ENCODE data around the gene AR.

AR gene

DNA sequence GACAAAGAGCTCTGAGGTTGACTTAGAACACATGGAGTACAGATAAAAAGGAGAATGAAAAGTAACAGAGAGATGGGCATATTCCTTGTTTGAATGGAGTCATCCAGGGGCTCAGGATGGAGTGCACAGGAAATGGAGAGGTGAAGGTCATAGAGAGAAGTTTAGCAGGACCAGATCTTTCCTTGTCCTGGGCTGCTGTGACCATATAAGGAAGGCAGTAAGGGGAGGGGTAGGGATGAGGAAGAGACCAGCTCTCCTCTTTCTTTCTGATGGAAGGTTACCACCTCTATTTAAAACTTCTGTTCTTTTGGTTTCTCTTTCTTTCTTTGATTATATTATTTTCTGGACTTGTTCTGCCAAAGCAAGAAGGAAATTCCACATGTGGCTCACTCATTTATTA lies 27.0 kb downstream of the AR start:
- Histone ChIP-seq H3K27ac (ENCODE audit: low read length) (no peak overlapping the region), H3K4me3 (ENCODE audit: low read length) (no peak overlapping the region), H3K9me3 (ENCODE audit: control insufficient read depth, insufficient read depth, low read length) (no peaks in the 10 kb centered on the region), H3K27me3 (ENCODE audit: control insufficient read depth, insufficient read depth, low read length) (no peaks in the 10 kb centered on the region), H3K4me1 (ENCODE audit: control insufficient read depth, insufficient read depth, low read length) (no peaks in the 10 kb centered on the region), H3K36me3 (ENCODE audit: control insufficient read depth, insufficient read depth, low read length) (no peaks in the 10 kb centered on the region)
- DNase-seq (ENCODE audit: low read depth, low spot score): no peak

GRCh38 chrX:67574696-67575095 lies 30.9 kb downstream of the AR start:
- H3K9me3 ChIP-seq (ENCODE audit: control insufficient read depth, insufficient read depth, low read length): no peaks in the 10 kb centered on the region
- no peak overlapping the region for H3K4me3 ChIP-seq (ENCODE audit: low read length)
- no peak overlapping the region for H3K27ac ChIP-seq (ENCODE audit: low read length)
- H3K36me3 ChIP-seq (ENCODE audit: control insufficient read depth, insufficient read depth, low read length): no peaks in the 10 kb centered on the region
- WGBS (ENCODE audit: insufficient coverage, insufficient read length): no CpG with 5 or more reads among the region's 2 CpGs
- H3K4me1 ChIP-seq (ENCODE audit: control insufficient read depth, insufficient read depth, low read length): no peaks in the 10 kb centered on the region
- no peak for DNase-seq (ENCODE audit: low read depth, low spot score)
- no peaks in the 10 kb centered on the region for H3K27me3 ChIP-seq (ENCODE audit: control insufficient read depth, insufficient read depth, low read length)

- DNase-seq (ENCODE audit: low read depth, low spot score): no peak
- H3K27me3 ChIP-seq (ENCODE audit: control insufficient read depth, insufficient read depth, low read length): no peaks in the 10 kb centered on the region
- no peak overlapping the region for H3K4me3 ChIP-seq (ENCODE audit: low read length)
- H3K9me3 ChIP-seq (ENCODE audit: control insufficient read depth, insufficient read depth, low read length): no peaks in the 10 kb centered on the region
- no peak overlapping the region for H3K27ac ChIP-seq (ENCODE audit: low read length)
- no CpG with 5 or more reads among the region's 4 CpGs for WGBS (ENCODE audit: insufficient coverage, insufficient read length)
- no peaks in the 10 kb centered on the region for H3K4me1 ChIP-seq (ENCODE audit: control insufficient read depth, insufficient read depth, low read length)
- no peaks in the 10 kb centered on the region for H3K36me3 ChIP-seq (ENCODE audit: control insufficient read depth, insufficient read depth, low read length)
Measured at GRCh38 chrX:67582436-67582835, 38.6 kb downstream of the AR start.

DNA sequence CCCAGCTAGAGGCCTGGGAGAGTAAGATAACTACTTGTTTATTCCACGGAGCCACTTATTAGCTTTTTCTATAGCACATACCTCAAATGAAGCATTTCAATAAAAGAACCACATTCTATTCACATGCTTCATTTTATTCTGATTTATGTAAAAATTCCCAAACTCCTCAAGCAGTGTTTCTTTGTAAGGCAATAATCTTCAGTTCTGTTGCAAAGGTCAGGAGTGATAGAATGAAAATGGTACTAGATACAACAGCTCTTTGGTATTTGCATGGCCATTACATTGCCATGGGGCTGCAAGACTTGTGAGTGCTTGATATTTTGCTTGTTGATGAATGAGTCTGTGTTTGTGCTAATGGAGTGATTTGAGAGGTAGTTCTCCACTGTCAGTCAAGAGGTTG lies 39.4 kb downstream of the AR start:
- Histone ChIP-seq H3K27ac (ENCODE audit: low read length) (no peak overlapping the region), H3K9me3 (ENCODE audit: control insufficient read depth, insufficient read depth, low read length) (no peaks in the 10 kb centered on the region), H3K36me3 (ENCODE audit: control insufficient read depth, insufficient read depth, low read length) (no peaks in the 10 kb centered on the region), H3K4me1 (ENCODE audit: control insufficient read depth, insufficient read depth, low read length) (no peaks in the 10 kb centered on the region), H3K27me3 (ENCODE audit: control insufficient read depth, insufficient read depth, low read length) (no peaks in the 10 kb centered on the region), H3K4me3 (ENCODE audit: low read length) (no peak overlapping the region)
- WGBS (ENCODE audit: insufficient coverage, insufficient read length): no CpG with 5 or more reads among the region's 1 CpG
- DNase-seq (ENCODE audit: low read depth, low spot score): no peak

GRCh38 chrX:67585401-67585800 lies 41.6 kb downstream of the AR start:
- no peak overlapping the region for H3K27ac ChIP-seq (ENCODE audit: low read length)
- H3K27me3 ChIP-seq (ENCODE audit: control insufficient read depth, insufficient read depth, low read length): no peaks in the 10 kb centered on the region
- no peaks in the 10 kb centered on the region for H3K4me1 ChIP-seq (ENCODE audit: control insufficient read depth, insufficient read depth, low read length)
- no CpG with 5 or more reads among the region's 3 CpGs for WGBS (ENCODE audit: insufficient coverage, insufficient read length)
- DNase-seq (ENCODE audit: low read depth, low spot score): no peak
- H3K9me3 ChIP-seq (ENCODE audit: control insufficient read depth, insufficient read depth, low read length): no peaks in the 10 kb centered on the region
- H3K4me3 ChIP-seq (ENCODE audit: low read length): no peak overlapping the region
- no peaks in the 10 kb centered on the region for H3K36me3 ChIP-seq (ENCODE audit: control insufficient read depth, insufficient read depth, low read length)

DNA sequence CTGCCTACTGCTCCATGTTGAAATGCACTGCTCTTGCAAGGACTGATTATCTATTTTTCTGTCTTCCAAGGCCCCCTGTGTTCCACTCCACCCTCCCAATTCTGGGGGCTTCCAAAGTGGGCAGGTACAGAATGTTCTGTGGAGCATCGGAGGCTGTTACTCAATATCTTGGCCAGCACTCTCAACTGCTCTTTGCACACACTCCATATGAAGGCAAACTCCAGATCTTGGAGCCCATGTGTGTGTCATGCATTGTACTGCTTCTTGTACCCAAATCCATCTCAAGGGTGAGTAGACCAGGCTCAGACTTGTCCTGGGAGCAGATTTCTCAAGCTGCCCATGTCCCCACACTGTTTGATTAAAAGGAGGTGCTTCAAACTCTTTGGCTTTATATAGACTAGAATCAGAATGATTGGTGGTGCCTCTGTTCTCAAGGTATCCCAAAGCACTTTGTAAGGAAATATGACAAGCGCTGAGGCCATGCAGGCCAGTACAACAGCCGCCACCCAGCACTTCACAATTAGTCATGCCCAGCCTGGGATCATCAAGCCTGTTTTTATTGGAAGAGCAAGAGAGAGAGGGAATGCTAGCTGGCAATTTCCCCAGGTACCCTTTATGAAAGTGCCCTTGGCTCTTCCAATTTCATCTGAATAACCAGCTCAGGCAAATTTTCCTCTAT lies 44.3 kb downstream of the AR start:
- WGBS (ENCODE audit: insufficient coverage, insufficient read length): no CpG with 5 or more reads among the region's 3 CpGs
- no peak overlapping the region for H3K27ac ChIP-seq (ENCODE audit: low read length)
- no peaks in the 10 kb centered on the region for H3K9me3 ChIP-seq (ENCODE audit: control insufficient read depth, insufficient read depth, low read length)
- no peaks in the 10 kb centered on the region for H3K27me3 ChIP-seq (ENCODE audit: control insufficient read depth, insufficient read depth, low read length)
- no peak for DNase-seq (ENCODE audit: low read depth, low spot score)
- no peaks in the 10 kb centered on the region for H3K4me1 ChIP-seq (ENCODE audit: control insufficient read depth, insufficient read depth, low read length)
- H3K4me3 ChIP-seq (ENCODE audit: low read length): no peak overlapping the region
- H3K36me3 ChIP-seq (ENCODE audit: control insufficient read depth, insufficient read depth, low read length): no peaks in the 10 kb centered on the region

- Histone ChIP-seq H3K27ac (ENCODE audit: low read length) (no peak overlapping the region), H3K27me3 (ENCODE audit: control insufficient read depth, insufficient read depth, low read length) (no peaks in the 10 kb centered on the region), H3K9me3 (ENCODE audit: control insufficient read depth, insufficient read depth, low read length) (no peaks in the 10 kb centered on the region), H3K4me1 (ENCODE audit: control insufficient read depth, insufficient read depth, low read length) (no peaks in the 10 kb centered on the region), H3K4me3 (ENCODE audit: low read length) (no peak overlapping the region), H3K36me3 (ENCODE audit: control insufficient read depth, insufficient read depth, low read length) (no peaks in the 10 kb centered on the region)
- whole genome bisulfite sequencing (ENCODE audit: insufficient coverage, insufficient read length): no CpG with 5 or more reads among the region's 3 CpGs
- no peak for DNase-seq (ENCODE audit: low read depth, low spot score)
Measured at GRCh38 chrX:67596839-67597790, 53.3 kb downstream of the AR start.

- H3K36me3 ChIP-seq (ENCODE audit: control insufficient read depth, insufficient read depth, low read length): no peaks in the 10 kb centered on the region
- WGBS (ENCODE audit: insufficient coverage, insufficient read length): no CpG with 5 or more reads among the region's 3 CpGs
- no peak for DNase-seq (ENCODE audit: low read depth, low spot score)
- no peak overlapping the region for H3K4me3 ChIP-seq (ENCODE audit: low read length)
- H3K27ac ChIP-seq (ENCODE audit: low read length): no peak overlapping the region
- no peaks in the 10 kb centered on the region for H3K4me1 ChIP-seq (ENCODE audit: control insufficient read depth, insufficient read depth, low read length)
- H3K27me3 ChIP-seq (ENCODE audit: control insufficient read depth, insufficient read depth, low read length): no peaks in the 10 kb centered on the region
- no peaks in the 10 kb centered on the region for H3K9me3 ChIP-seq (ENCODE audit: control insufficient read depth, insufficient read depth, low read length)
Measured at GRCh38 chrX:67599532-67599931, 55.7 kb downstream of the AR start.

DNA sequence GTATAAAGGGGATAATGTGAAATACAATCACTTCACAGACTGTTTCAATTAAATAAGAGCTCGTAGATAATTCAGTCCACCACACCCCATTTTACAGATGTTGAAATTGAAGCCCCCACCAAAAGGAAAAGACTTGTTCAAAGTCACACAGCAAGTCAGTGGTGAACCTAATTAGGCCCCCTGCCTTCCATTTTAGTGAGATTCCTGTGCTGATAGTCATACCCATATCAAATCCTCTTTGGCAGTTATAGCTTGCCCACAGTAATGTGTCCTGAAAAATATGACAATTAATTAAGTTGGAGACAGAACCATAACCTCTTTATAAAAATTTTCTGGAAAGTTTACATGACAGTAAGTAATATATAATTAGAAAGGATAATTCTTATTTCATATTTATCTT lies 58.0 kb downstream of the AR start:
- H3K4me3 ChIP-seq (ENCODE audit: low read length): no peak overlapping the region
- H3K27me3 ChIP-seq (ENCODE audit: control insufficient read depth, insufficient read depth, low read length): no peaks in the 10 kb centered on the region
- WGBS (ENCODE audit: insufficient coverage, insufficient read length): no CpG with 5 or more reads among the region's 1 CpG
- H3K36me3 ChIP-seq (ENCODE audit: control insufficient read depth, insufficient read depth, low read length): no peaks in the 10 kb centered on the region
- no peaks in the 10 kb centered on the region for H3K9me3 ChIP-seq (ENCODE audit: control insufficient read depth, insufficient read depth, low read length)
- no peak overlapping the region for H3K27ac ChIP-seq (ENCODE audit: low read length)
- DNase-seq (ENCODE audit: low read depth, low spot score): no peak
- H3K4me1 ChIP-seq (ENCODE audit: control insufficient read depth, insufficient read depth, low read length): no peaks in the 10 kb centered on the region; the same call in 1 of the 2 replicates

GRCh38 chrX:67604979-67605703 lies 61.3 kb downstream of the AR start:
- H3K27ac ChIP-seq (ENCODE audit: low read length): no peak overlapping the region
- no peaks in the 10 kb centered on the region; the same call in 1 of the 2 replicates for H3K4me1 ChIP-seq (ENCODE audit: control insufficient read depth, insufficient read depth, low read length)
- no peaks in the 10 kb centered on the region for H3K36me3 ChIP-seq (ENCODE audit: control insufficient read depth, insufficient read depth, low read length)
- WGBS (ENCODE audit: insufficient coverage, insufficient read length): no CpG with 5 or more reads among the region's 3 CpGs
- no peaks in the 10 kb centered on the region for H3K27me3 ChIP-seq (ENCODE audit: control insufficient read depth, insufficient read depth, low read length)
- H3K4me3 ChIP-seq (ENCODE audit: low read length): no peak overlapping the region
- H3K9me3 ChIP-seq (ENCODE audit: control insufficient read depth, insufficient read depth, low read length): no peaks in the 10 kb centered on the region
- no peak for DNase-seq (ENCODE audit: low read depth, low spot score)
